Liver (tissue), 3 donors: ENCODE results near the gene ACP7.

Experiments used
- CTCF ChIP-seq: fragments of 150-350 bp; IDR thresholded peaks from 2 replicates; pipeline ENCODE4 v1.5.1; 2017; ENCODE audit warnings: improper control_type of control experiment, low read depth, low read length; ENCODE audit not compliant: missing input control
- FOXA1 ChIP-seq: IDR thresholded peaks from 2 replicates; pipeline ENCODE4 v1.6.1; 2016; ENCODE audit warnings: antibody characterized with exemption
- GABPA ChIP-seq, 2 donors: IDR thresholded peaks in 1 of 2; conservative IDR thresholded peaks in 1 of 2; 2 replicates each; pipeline ENCODE4 v1.6.1; 2016; ENCODE audit warnings: antibody characterized with exemption in 2 of 2, mild to moderate bottlenecking in 1 of 2, moderate library complexity in 1 of 2
- MAX ChIP-seq: IDR thresholded peaks from 2 replicates; pipeline ENCODE4 v1.6.1; 2016; ENCODE audit warnings: antibody characterized with exemption
- RAD21 ChIP-seq, 2 donors: IDR thresholded peaks; 2 replicates each; pipeline ENCODE4 v1.6.1; 2016; ENCODE audit warnings: antibody characterized with exemption in 2 of 2, mild to moderate bottlenecking in 2 of 2
- REST ChIP-seq: IDR thresholded peaks from 2 replicates; pipeline ENCODE4 v1.6.1; 2016; ENCODE audit warnings: antibody characterized with exemption, mild to moderate bottlenecking
- TAF1 ChIP-seq: conservative IDR thresholded peaks from 2 replicates; pipeline ENCODE4 v1.6.1; 2016; ENCODE audit warnings: antibody characterized with exemption, mild to moderate bottlenecking
- donor health status: healthy.
- donor health status: healthy.

GRCh38 chr19:39148939-39149529, 64.9 kb downstream of the ACP7 start:
- no peak for TF ChIP-seq RAD21 (IDR thresholded peaks at IDR 0.05)
- TF ChIP-seq GABPA (IDR thresholded peaks at IDR 0.05 in 1 of 2, conservative IDR thresholded peaks at IDR 0.05 in 1 of 2) = no peak
- no peak for TF ChIP-seq CTCF
- no peak for TF ChIP-seq MAX
- no peak for TF ChIP-seq FOXA1
- TF ChIP-seq REST = no peak
- no peak for TF ChIP-seq TAF1
